CD4-positive, alpha-beta T cell treated with Interleukin-10 for 1 hour (primary cell): ENCODE data around the gene PGA4.
"Not testable (repeated sequence)": the region's sequence is repeated elsewhere in the genome, so short reads cannot be mapped to it uniquely, and the experiment has no call there.

Experiments used
- DNase-seq: peaks from one replicate; pipeline ENCODE4 v3.0.0-alpha.2; 2020

Gene PGA4

GRCh38 chr11:61222047-61222446 lies at the start of gene PGA4:
PGA4 (plus strand) TSS chr11:61222347; CDS start chr11:61222401, 54 bp downstream.
- not testable (repeated sequence) for DNase-seq

- no peak for DNase-seq
Measured at GRCh38 chr11:61172356-61172755, 49.8 kb upstream of the PGA4 start.

- no peak for DNase-seq
Measured at GRCh38 chr11:61172888-61173287, 49.3 kb upstream of the PGA4 start.

- DNase-seq = no peak
Measured at GRCh38 chr11:61173456-61173855, 48.7 kb upstream of the PGA4 start.

- no peak for DNase-seq
Measured at GRCh38 chr11:61174273-61174672, 47.9 kb upstream of the PGA4 start.

GRCh38 chr11:61174949-61175348 lies 47.2 kb upstream of the PGA4 start:
- DNase-seq = no peak

GRCh38 chr11:61176446-61176845 lies 45.7 kb upstream of the PGA4 start:
- DNase-seq = no peak

GRCh38 chr11:61180205-61180604 lies 41.9 kb upstream of the PGA4 start:
- DNase-seq = not testable (repeated sequence)

GRCh38 chr11:61181489-61181888 lies 40.7 kb upstream of the PGA4 start:
- DNase-seq = no peak

GRCh38 chr11:61183645-61184044 lies 38.5 kb upstream of the PGA4 start:
- DNase-seq = no peak

GRCh38 chr11:61186504-61186903 lies 35.6 kb upstream of the PGA4 start:
- no peak for DNase-seq

GRCh38 chr11:61187505-61188130 lies 34.5 kb upstream of the PGA4 start:
- peak; percentile 82 for DNase-seq

GRCh38 chr11:61189933-61190332 lies 32.2 kb upstream of the PGA4 start:
- no peak for DNase-seq

GRCh38 chr11:61193596-61193995 lies 28.6 kb upstream of the PGA4 start:
- no peak for DNase-seq

- DNase-seq = no peak
Measured at GRCh38 chr11:61194169-61194671, 27.9 kb upstream of the PGA4 start.

GRCh38 chr11:61194981-61195695 lies 27.0 kb upstream of the PGA4 start:
- DNase-seq = no peak

- DNase-seq = no peak
Measured at GRCh38 chr11:61195719-61196118, 26.4 kb upstream of the PGA4 start.

GRCh38 chr11:61198361-61198760 lies 23.8 kb upstream of the PGA4 start:
- DNase-seq = no peak

GRCh38 chr11:61198948-61199523 lies 23.1 kb upstream of the PGA4 start:
- DNase-seq = no peak

- DNase-seq = no peak
Measured at GRCh38 chr11:61201476-61201875, 20.7 kb upstream of the PGA4 start.

GRCh38 chr11:61202950-61203746 lies 19.0 kb upstream of the PGA4 start, which contains the start of gene PGA3:
PGA3 (plus strand) TSS chr11:61203515; CDS start chr11:61203565, 50 bp downstream.
- DNase-seq = not testable (repeated sequence)

GRCh38 chr11:61203873-61204272 lies 18.3 kb upstream of the PGA4 start:
- not testable (repeated sequence) for DNase-seq

GRCh38 chr11:61204502-61205059 lies 17.6 kb upstream of the PGA4 start:
- DNase-seq = not testable (repeated sequence)
